IMR-90 (cell line): ENCODE data around the gene ATRX. TPM values are rescaled to one million over a fixed set of nuclear protein-coding genes. Genes with fewer than 3 reads are reported as not detected.

Experiments
- ATAC-seq: fragments of 200-7000 bp; cut with Tn5 transposase; 2 replicates; pipeline ENCODE4 v1.9.1; 2020; ENCODE audit warnings: low read depth, mild to moderate bottlenecking, moderate library complexity
- BruUV-seq: library from RNA; stranded (reverse); fragments of 400-500 nt; replicated peaks from 2 replicates; lab custom pipeline; 2021; lab: Mats Ljungman, UMichigan
- CTCF ChIA-PET: fragments of 300-600 bp; formaldehyde crosslinking; extraction: SDS; loops from one replicate; lab custom pipeline; 2021; ENCODE audit warnings: antibody characterized with exemption; lab: Yijun Ruan, JAX
- POLR2A ChIA-PET: fragments of 300-600 bp; sonication (Branson Sonifier 250); formaldehyde crosslinking; loops from one replicate; lab custom pipeline; 2022; ENCODE audit warnings: antibody characterized with exemption; ENCODE audit not compliant: unreplicated experiment; lab: Charles Lee
- DNase-seq: peaks from one replicate; pipeline ENCODE4 v3.0.0; 2013
- H2AFZ ChIP-seq: replicated peaks from 2 replicates; pipeline ENCODE3; 2013; ENCODE audit warnings: low read length, mild to moderate bottlenecking; ENCODE audit not compliant: poor library complexity
- H2AK5ac ChIP-seq: 2 replicates; pipeline ENCODE4 v1.6.1; 2013; ENCODE audit warnings: low read depth, low read length, inconsistent platforms
- H2AK9ac ChIP-seq: replicated peaks from 2 replicates; pipeline ENCODE3; 2013; ENCODE audit warnings: mild to moderate bottlenecking, low read depth, low read length, moderate library complexity; ENCODE audit not compliant: poor library complexity
- H2BK120ac ChIP-seq: 2 replicates; pipeline ENCODE4 v1.6.1; 2013; ENCODE audit warnings: low read depth, low read length, inconsistent platforms
- H2BK15ac ChIP-seq: 3 replicates; pipeline ENCODE4 v1.6.1; 2013; ENCODE audit warnings: low read depth, low read length, inconsistent platforms
- H2BK20ac ChIP-seq: 2 replicates; pipeline ENCODE4 v1.6.1; 2013; ENCODE audit warnings: low read depth, mild to moderate bottlenecking, inconsistent platforms, low read length, moderate library complexity
- H2BK5ac ChIP-seq: 2 replicates; pipeline ENCODE4 v1.6.1; 2013; ENCODE audit warnings: mild to moderate bottlenecking, low read depth, low read length, inconsistent platforms; ENCODE audit not compliant: poor library complexity, severe bottlenecking
- H3K14ac ChIP-seq: replicated peaks from 2 replicates; pipeline ENCODE4 v1.6.1; 2013; ENCODE audit warnings: low read depth, low read length, inconsistent platforms
- H3K18ac ChIP-seq: 2 replicates; pipeline ENCODE4 v1.6.1; 2013; ENCODE audit warnings: low read depth, low read length, control low read depth
- H3K23ac ChIP-seq: 2 replicates; pipeline ENCODE4 v1.6.1; 2013; ENCODE audit warnings: low read depth, low read length, inconsistent platforms
- H3K27ac ChIP-seq: 2 replicates; pipeline ENCODE4 v1.5.1; 2013; ENCODE audit warnings: mild to moderate bottlenecking, control low read depth, low read length; ENCODE audit not compliant: insufficient read depth
- H3K27me3 ChIP-seq: 2 replicates; pipeline ENCODE4 v1.6.1; 2013; ENCODE audit warnings: low read length; ENCODE audit not compliant: control insufficient read depth, insufficient read depth
- H3K36me3 ChIP-seq: 2 replicates; pipeline ENCODE4 v1.6.1; 2013; ENCODE audit warnings: low read length, mixed read lengths; ENCODE audit not compliant: control insufficient read depth, insufficient read depth
- H3K4ac ChIP-seq: 2 replicates; pipeline ENCODE4 v1.6.1; 2013; ENCODE audit warnings: low read depth, low read length, inconsistent platforms
- H3K4me1 ChIP-seq: 2 replicates; pipeline ENCODE4 v1.6.1; 2013; ENCODE audit warnings: low read length, mixed read lengths; ENCODE audit not compliant: control insufficient read depth, insufficient read depth
- H3K4me2 ChIP-seq: 2 replicates; pipeline ENCODE4 v1.6.1; 2013; ENCODE audit warnings: low read depth, mild to moderate bottlenecking, control low read depth, low read length, moderate library complexity
- H3K4me3 ChIP-seq: 2 replicates; pipeline ENCODE4 v1.5.1; 2013; ENCODE audit warnings: low read depth, mild to moderate bottlenecking, control low read depth, low read length, moderate library complexity; ENCODE audit not compliant: insufficient read depth
- H3K56ac ChIP-seq: 2 replicates; pipeline ENCODE4 v1.6.1; 2013; ENCODE audit warnings: low read length, inconsistent platforms; ENCODE audit not compliant: insufficient read depth; ENCODE audit errors: extremely low read depth
- H3K79me1 ChIP-seq, 2 experiments: 2 replicates each; pipeline ENCODE4 v1.6.1; 2013; ENCODE audit warnings: low read length in 2 of 2, inconsistent platforms in 1 of 2, low read depth in 1 of 2
- H3K9ac ChIP-seq: 2 replicates; pipeline ENCODE4 v1.6.1; 2013; ENCODE audit warnings: low read depth, low read length, control low read depth
- H3K9me1 ChIP-seq: 2 replicates; pipeline ENCODE4 v1.6.1; 2013; ENCODE audit warnings: low read length, inconsistent platforms; ENCODE audit not compliant: insufficient read depth
- H3K9me3 ChIP-seq: 2 replicates; pipeline ENCODE4 v1.6.1; 2013; ENCODE audit warnings: low read length; ENCODE audit not compliant: control insufficient read depth, insufficient read depth
- H4K20me1 ChIP-seq: 2 replicates; pipeline ENCODE4 v1.6.1; 2013; ENCODE audit warnings: low read length, inconsistent platforms; ENCODE audit not compliant: insufficient read depth
- H4K5ac ChIP-seq: 2 replicates; pipeline ENCODE4 v1.6.1; 2013; ENCODE audit warnings: mild to moderate bottlenecking, low read depth, low read length, control low read depth
- H4K8ac ChIP-seq, 2 experiments: 2 replicates each; pipeline ENCODE4 v1.6.1; 2013; ENCODE audit warnings: low read depth in 2 of 2, low read length in 2 of 2, control low read depth in 1 of 2, inconsistent platforms in 1 of 2
- H4K91ac ChIP-seq: 2 replicates; pipeline ENCODE4 v1.6.1; 2013; ENCODE audit warnings: low read depth, low read length, inconsistent platforms; ENCODE audit not compliant: insufficient read depth
- BHLHE40 ChIP-seq: fragments of 150-350 bp; IDR thresholded peaks from 2 replicates; pipeline ENCODE4 v1.6.1; 2016; ENCODE audit warnings: mild to moderate bottlenecking, low read depth, low read length
- WGBS, 2 experiments: methylation state at CpG; one replicate each; pipeline versions ENCODE4 v1.1.5 to v1.1.7; 2013; ENCODE audit warnings: missing lambda C conversion rate in 2 of 2; ENCODE audit not compliant: insufficient read length in 1 of 2; ENCODE audit errors: extremely low coverage in 2 of 2; 5-methylcytosine and 5-hydroxymethylcytosine counted together
- dilution Hi-C: fragments of 300-500 bp; cut with HindIII; formaldehyde crosslinking; loops from one replicate; pipeline ENCODE4 v1.14.3; 2018; ENCODE audit warnings: low sequenced_read_pairs; ENCODE audit not compliant: unreplicated experiment
- in situ Hi-C: fragments of 300-500 bp; cut with MboI; formaldehyde crosslinking; loops from 3 replicates; pipeline ENCODE4 v1.14.3; 2019; ENCODE audit warnings: low sequenced_read_pairs, inconsistent platforms, mixed read lengths
- intact Hi-C: fragments of 100-400 bp; cut with micrococcal nuclease; formaldehyde crosslinking; loops from 2 replicates; pipeline ENCODE4 v1.10.0; 2022
- polyA plus RNA-seq, 3 experiments: library from polyadenylated mRNA; depleted of rRNA; stranded (reverse); fragments of >200 nt; gene quantifications; 2 replicates each; pipeline ENCODE4 v1.2.3, GENCODE V29; 2012; ENCODE audit warnings: low replicate concordance in 1 of 3
- total RNA-seq: library from RNA; depleted of rRNA; stranded (reverse); fragments of >200 nt; gene quantifications from 2 replicates; pipeline ENCODE4 v1.2.3, GENCODE V29; 2012

ATRX gene
- total and polyA plus RNA-seq, 2 of the 4 experiments (the other 2 are of a cell fraction): 20.7 to 73.8 TPM

DNA sequence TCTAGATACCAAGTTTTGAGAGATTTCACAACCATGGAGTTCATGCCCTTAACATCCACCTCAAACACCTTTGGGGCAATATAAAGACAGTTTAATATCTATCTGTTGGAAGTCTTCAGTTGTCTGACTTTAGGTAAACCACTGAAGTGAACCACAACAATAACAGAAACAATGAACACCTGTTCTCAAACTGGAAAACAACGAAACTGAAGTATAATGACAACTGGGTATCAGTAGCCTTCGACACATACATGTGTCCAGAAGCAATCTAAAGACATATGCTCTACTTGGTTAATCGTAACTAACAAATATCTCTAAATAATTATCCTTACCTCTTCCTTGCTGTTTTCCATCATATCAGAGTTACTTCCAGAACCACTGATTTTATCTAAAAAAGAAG is 87.8 kb downstream of the ATRX start:
- Histone ChIP-seq H2BK120ac (no peak overlapping the region), H3K79me1 (peaks cover 0 to 4% of the 10 kb centered on the region in 2 experiments; a peak in 1 of 4 replicates), H4K20me1 (peaks cover 5% of the 10 kb centered on the region), H4K8ac (no peak overlapping the region), H4K91ac (no peak overlapping the region), H3K9ac (no peak overlapping the region), H3K9me3 (no peaks in the 10 kb centered on the region), H2AK5ac (no peak overlapping the region), H2BK20ac (no peak overlapping the region), H3K23ac (no peak overlapping the region), H4K5ac (no peak overlapping the region), H3K27me3 (no peaks in the 10 kb centered on the region), H3K14ac (no peak overlapping the region), H2AFZ (no peak overlapping the region), H2BK15ac (no peak overlapping the region), H3K4me2 (no peak overlapping the region), H2AK9ac (no peak overlapping the region), H3K18ac (no peak overlapping the region), H3K4me1 (no peaks in the 10 kb centered on the region), H3K4ac (no peak overlapping the region), H3K9me1 (no peaks in the 10 kb centered on the region), H2BK5ac (no peak overlapping the region), H3K27ac (no peak overlapping the region), H3K36me3 (peaks cover 4% of the 10 kb centered on the region), H3K56ac (no peak overlapping the region), H3K4me3 (no peak overlapping the region)
- dilution Hi-C loops (no loop called here), in situ Hi-C loops (no loop called here), intact Hi-C loops (no loop called here)
- BruUV-seq: no TSS peak
- CTCF ChIA-PET: no interaction called here
- TF ChIP-seq BHLHE40: no peak
- POLR2A ChIA-PET: no interaction called here
- DNase-seq: no peak
- no CpG with 5 or more reads among the region's 3 CpGs for WGBS, 2 experiments
- no peak for ATAC-seq
